GM12874 (cell line): ENCODE measurements around the gene ACSBG1.

Source experiments
- TF ChIP-seq, protein P1 (sequence below): IDR thresholded peaks from 2 replicates; pipeline ENCODE4 v1.5.1; 2011; ENCODE audit warnings: low read depth, mild to moderate bottlenecking, control low read depth, low read length, moderate library complexity; ENCODE audit not compliant: insufficient read depth

The ACSBG1 gene

DNA sequence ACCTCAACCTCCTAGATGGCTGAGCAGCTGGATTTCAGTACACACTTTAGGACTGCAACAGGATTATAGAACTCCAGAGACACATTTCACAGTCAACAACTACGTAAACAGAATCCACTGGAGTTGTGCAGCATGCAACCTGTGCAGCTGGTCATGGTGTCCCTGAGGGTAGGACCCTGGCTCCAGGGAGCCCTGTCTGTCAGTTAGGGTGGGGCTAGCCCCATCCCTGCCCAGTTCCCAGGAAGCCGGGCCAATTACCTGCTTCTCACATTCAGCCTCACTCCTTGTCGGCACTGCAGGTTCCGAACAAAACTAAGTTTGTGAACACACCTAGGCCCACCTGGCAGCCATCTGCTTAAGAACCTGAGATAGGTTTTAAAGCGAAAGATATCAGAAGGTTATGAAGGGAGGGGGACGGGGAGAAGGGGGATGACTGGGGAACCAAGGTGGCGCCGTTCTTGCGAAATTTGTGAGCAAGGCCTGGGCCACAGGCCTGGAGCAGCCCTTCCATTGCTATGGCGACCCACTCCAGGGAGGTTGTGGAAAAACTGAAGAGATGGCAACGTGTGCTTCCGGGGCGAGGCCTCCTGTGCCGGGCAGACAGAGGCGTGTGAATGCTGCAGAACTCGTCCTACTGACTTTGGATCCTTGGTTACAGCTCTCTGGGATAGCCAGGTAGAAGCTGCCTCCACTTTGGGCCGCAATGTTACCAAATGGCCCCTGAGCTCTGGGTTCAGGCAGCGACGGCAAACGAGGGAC lies 25.3 kb downstream of the ACSBG1 start:
- TF ChIP-seq, protein P1, sequence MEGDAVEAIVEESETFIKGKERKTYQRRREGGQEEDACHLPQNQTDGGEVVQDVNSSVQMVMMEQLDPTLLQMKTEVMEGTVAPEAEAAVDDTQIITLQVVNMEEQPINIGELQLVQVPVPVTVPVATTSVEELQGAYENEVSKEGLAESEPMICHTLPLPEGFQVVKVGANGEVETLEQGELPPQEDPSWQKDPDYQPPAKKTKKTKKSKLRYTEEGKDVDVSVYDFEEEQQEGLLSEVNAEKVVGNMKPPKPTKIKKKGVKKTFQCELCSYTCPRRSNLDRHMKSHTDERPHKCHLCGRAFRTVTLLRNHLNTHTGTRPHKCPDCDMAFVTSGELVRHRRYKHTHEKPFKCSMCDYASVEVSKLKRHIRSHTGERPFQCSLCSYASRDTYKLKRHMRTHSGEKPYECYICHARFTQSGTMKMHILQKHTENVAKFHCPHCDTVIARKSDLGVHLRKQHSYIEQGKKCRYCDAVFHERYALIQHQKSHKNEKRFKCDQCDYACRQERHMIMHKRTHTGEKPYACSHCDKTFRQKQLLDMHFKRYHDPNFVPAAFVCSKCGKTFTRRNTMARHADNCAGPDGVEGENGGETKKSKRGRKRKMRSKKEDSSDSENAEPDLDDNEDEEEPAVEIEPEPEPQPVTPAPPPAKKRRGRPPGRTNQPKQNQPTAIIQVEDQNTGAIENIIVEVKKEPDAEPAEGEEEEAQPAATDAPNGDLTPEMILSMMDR = no peak

DNA sequence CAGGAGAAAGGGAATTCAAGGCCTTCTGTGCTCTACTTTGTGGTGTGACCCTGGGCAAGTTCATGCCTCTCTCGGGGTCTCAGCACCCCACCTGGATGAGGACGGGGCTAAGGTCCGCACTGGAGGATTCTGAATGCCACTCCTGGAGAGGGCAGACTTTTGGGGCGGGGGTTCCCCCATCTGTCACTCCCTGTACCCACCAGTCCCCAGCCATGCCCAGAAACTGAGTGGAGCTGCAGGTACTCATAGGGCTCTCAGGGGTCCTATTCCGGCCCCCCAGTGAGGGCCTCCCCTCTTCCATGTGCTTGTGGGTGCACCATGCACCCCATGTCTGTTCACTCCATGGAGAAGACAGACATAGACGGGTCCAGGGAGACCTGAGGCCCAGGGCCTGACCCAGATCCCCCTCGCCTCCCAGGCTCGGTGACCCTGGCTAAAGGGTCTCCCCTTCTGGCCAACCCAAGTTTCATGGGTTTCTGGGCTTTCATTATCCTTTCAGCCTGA lies 26.0 kb downstream of the ACSBG1 start:
- TF ChIP-seq, protein P1 = no peak

DNA sequence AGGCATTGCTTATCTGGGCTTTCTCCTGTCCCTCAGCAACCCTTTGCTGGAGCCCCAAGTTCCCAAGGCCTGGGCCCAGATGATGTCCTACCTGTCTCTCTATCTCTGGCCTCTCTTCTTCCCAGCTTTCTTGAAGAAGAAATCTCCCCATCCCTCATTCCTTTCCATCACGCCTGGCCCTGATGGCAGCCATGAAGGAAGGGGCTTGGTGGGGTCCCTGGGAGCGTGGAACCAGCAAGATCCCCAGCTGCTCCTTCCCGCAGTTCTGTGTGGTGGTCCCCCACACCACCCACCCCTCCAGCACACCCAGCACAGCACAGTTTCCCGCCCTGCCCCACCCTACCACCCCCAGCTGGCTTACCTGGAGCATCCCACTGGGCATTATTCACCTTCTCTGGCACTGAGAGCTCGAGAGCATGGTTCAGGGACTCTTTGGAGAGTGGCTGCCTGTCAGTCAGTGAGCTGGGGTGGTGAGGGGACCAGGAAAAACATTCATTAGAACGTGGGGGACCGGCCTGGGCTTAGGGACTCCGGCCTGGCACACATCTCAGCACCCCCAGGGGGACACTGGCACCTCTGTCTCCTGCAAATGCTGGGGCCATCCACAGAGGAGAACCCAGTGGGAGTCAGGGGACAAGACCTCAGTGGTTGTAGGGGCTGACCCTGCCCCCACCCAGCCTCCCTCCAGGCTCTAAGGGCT lies 26.6 kb downstream of the ACSBG1 start:
- TF ChIP-seq, protein P1 = no peak

DNA sequence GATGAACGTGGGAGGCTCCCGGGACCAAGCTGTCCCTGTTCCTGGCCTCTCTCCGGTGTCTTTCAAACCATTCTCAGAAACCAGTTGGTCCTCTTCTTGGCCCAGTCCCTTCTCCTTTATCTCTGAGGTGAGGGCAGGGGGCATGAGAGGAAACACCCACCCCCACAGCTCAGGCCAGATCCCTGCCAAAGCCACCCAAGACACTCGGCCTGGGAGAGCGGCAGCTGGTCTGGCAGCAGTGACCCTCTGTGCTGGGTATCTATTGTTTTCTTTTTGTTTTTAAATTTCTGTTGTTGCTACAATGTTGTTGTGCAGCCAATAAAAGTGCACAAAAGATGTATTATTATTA lies 27.3 kb downstream of the ACSBG1 start:
- TF ChIP-seq, protein P1 = no peak

DNA sequence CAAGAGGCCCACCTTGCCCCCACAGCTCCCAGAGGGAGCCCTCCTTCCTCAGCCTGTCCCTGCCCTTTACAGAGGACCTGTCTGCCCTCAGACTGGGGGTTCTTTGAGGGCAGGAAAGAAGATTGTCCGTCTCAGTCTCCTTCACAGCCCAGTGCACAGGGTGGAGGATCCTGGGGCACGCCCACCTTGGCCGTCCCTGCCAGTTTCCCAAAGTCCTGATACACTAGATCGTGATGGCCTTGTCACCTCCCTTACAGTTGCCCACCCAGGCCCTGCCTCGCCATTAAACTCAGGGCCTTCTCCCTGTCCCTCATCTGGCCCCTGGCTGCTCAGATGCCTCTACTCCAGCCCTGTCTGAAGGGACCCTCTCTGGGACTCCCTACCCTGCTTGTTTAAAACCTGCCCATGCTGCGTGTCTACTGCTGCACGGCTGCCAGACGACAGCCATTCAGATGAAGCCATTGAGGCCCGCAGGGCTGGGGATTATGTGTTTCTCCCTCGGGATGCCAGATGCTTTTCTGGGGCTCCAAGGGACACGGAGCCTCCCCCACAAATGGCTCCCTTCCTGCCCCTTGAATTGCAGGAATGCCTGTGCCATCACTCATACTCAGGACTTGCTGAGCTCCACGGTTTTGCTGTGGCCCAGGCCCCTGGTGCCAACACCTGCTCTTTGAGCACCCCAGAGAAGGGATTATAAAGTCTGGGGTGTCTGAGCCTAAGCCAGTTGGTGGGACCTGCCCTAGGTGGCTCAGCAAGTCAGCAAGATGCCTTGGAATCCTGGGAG lies 27.8 kb downstream of the ACSBG1 start:
- TF ChIP-seq, protein P1 = no peak

DNA sequence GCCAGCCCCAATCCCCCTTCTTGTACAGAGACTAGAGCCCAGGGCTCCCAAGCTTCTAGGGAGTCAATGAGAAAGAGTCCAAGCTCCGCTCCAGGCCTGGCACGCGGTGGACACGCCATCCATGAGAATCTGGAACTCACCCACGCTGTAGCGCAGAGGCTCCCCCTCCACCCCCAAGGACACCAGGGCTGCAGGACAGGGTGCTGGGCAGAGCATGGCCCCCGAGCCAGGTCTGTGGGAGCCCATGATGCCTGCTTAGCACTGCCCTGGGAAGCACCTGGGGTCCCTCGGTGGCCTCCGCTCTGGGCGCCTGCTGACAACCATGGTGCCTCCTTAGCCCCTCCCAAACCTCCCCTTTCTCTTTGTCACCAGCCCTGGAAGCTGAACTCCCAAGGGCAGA lies 28.5 kb downstream of the ACSBG1 start:
- TF ChIP-seq, protein P1 = no peak

DNA sequence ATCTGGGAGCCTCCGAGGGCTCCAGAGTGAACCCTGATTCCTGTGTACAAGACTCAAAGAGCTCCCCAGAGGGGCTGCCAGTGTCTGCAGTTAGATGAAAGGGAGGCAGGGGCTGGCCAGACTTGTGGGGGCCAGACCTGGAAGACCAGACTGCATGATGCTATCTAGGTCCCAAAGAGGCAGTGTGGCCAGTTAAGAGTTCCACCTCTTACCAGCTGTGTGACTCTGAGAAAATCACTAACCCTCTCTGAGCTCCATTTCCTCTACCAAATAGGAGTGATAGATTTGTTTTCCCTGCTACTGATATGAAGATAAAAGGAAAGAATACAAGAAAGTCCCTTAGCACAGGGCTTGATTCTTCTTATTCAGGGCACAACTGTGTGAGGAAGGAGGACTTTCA lies 29.0 kb downstream of the ACSBG1 start:
- TF ChIP-seq, protein P1 = no peak
